ENCODE measurements around the gene OGFR. TPM values are rescaled to one million over a fixed set of nuclear protein-coding genes. Genes with fewer than 3 reads are reported as not detected.

OGFR gene
- total and polyA plus RNA-seq, 2 donors = 35.9 to 90.4 TPM

GRCh38 chr20:62778601-62779416 lies 25.8 kb upstream of the OGFR start:
- no peak overlapping the region for H3K4me3 ChIP-seq (ENCODE audit: low read length in 2 of 2)
- no peak for DNase-seq (ENCODE audit: low read depth in 6 of 9, low spot score in 9 of 9)
- peaks cover 0 to 14% of the 10 kb centered on the region in 2 donors for H3K9me3 ChIP-seq (ENCODE audit: control insufficient read depth in 2 of 2, insufficient read depth in 1 of 2, low read length in 1 of 2)
- WGBS = 86% methylated on average over 24 of the region's 24 CpGs
- H3K27me3 ChIP-seq (ENCODE audit: control insufficient read depth in 2 of 2, insufficient read depth in 1 of 2, low read length in 1 of 2) = no peaks in the 10 kb centered on the region
- peaks cover 5 to 31% of the 10 kb centered on the region in 2 donors for H3K4me1 ChIP-seq (ENCODE audit: control insufficient read depth in 2 of 2, insufficient read depth in 2 of 2, low read length in 2 of 2)
- no peak overlapping the region for H3K27ac ChIP-seq (ENCODE audit: low read depth in 1 of 2, low read length in 1 of 2)
- H3K36me3 ChIP-seq (ENCODE audit: control insufficient read depth in 2 of 2, insufficient read depth in 2 of 2, low read length in 1 of 2) = no peaks in the 10 kb centered on the region

- Histone ChIP-seq H3K27ac (ENCODE audit: low read depth in 1 of 2, low read length in 1 of 2) (no peak overlapping the region), H3K36me3 (ENCODE audit: control insufficient read depth in 2 of 2, insufficient read depth in 2 of 2, low read length in 1 of 2) (no peaks in the 10 kb centered on the region), H3K27me3 (ENCODE audit: control insufficient read depth in 2 of 2, insufficient read depth in 1 of 2, low read length in 1 of 2) (no peaks in the 10 kb centered on the region), H3K4me1 (ENCODE audit: control insufficient read depth in 2 of 2, insufficient read depth in 2 of 2, low read length in 2 of 2) (peaks cover 5 to 28% of the 10 kb centered on the region in 2 donors), H3K4me3 (ENCODE audit: low read length in 2 of 2) (no peak overlapping the region), H3K9me3 (ENCODE audit: control insufficient read depth in 2 of 2, insufficient read depth in 1 of 2, low read length in 1 of 2) (peaks cover 0 to 14% of the 10 kb centered on the region in 2 donors)
- DNase-seq (ENCODE audit: low read depth in 6 of 9, low spot score in 9 of 9) = no peak
- WGBS = 97% methylated on average over 7 of the region's 7 CpGs
These were observed 25.3 kb upstream of the OGFR start for GRCh38 chr20:62779417-62779685.

GRCh38 chr20:62780204-62780603 lies 24.4 kb upstream of the OGFR start:
- WGBS = 87% methylated on average over 20 of the region's 20 CpGs
- no peak for DNase-seq (ENCODE audit: low read depth in 6 of 9, low spot score in 9 of 9)

GRCh38 chr20:62780696-62781095 lies 23.9 kb upstream of the OGFR start:
- WGBS = 86% methylated on average over 17 of the region's 17 CpGs
- H3K4me1 ChIP-seq (ENCODE audit: control insufficient read depth in 2 of 2, insufficient read depth in 2 of 2, low read length in 2 of 2) = peaks cover 5 to 16% of the 10 kb centered on the region in 2 donors

More at GRCh38 chr20:62780204-62780603, 24.4 kb upstream of the OGFR start:
- Histone ChIP-seq H3K27ac (ENCODE audit: low read depth in 1 of 2, low read length in 1 of 2) (no peak overlapping the region), H3K27me3 (ENCODE audit: control insufficient read depth in 2 of 2, insufficient read depth in 1 of 2, low read length in 1 of 2) (no peaks in the 10 kb centered on the region), H3K4me3 (ENCODE audit: low read length in 2 of 2) (no peak overlapping the region), H3K4me1 (ENCODE audit: control insufficient read depth in 2 of 2, insufficient read depth in 2 of 2, low read length in 2 of 2) (peaks cover 5 to 19% of the 10 kb centered on the region in 2 donors), H3K36me3 (ENCODE audit: control insufficient read depth in 2 of 2, insufficient read depth in 2 of 2, low read length in 1 of 2) (no peaks in the 10 kb centered on the region), H3K9me3 (ENCODE audit: control insufficient read depth in 2 of 2, insufficient read depth in 1 of 2, low read length in 1 of 2) (peaks cover 0 to 14% of the 10 kb centered on the region in 2 donors)

GRCh38 chr20:62782149-62782892 lies 22.3 kb upstream of the OGFR start:
- Histone ChIP-seq H3K27ac (ENCODE audit: low read depth in 1 of 2, low read length in 1 of 2) (no peak overlapping the region), H3K27me3 (ENCODE audit: control insufficient read depth in 2 of 2, insufficient read depth in 1 of 2, low read length in 1 of 2) (no peaks in the 10 kb centered on the region)
- WGBS = 97% methylated on average over 18 of the region's 18 CpGs

More at GRCh38 chr20:62780696-62781095, 23.9 kb upstream of the OGFR start:
- DNase-seq (ENCODE audit: low read depth in 6 of 9, low spot score in 9 of 9) = no peak
- no peak overlapping the region for H3K4me3 ChIP-seq (ENCODE audit: low read length in 2 of 2)
- no peak overlapping the region for H3K27ac ChIP-seq (ENCODE audit: low read depth in 1 of 2, low read length in 1 of 2)
- H3K9me3 ChIP-seq (ENCODE audit: control insufficient read depth in 2 of 2, insufficient read depth in 1 of 2, low read length in 1 of 2) = peaks cover 0 to 14% of the 10 kb centered on the region in 2 donors
- H3K36me3 ChIP-seq (ENCODE audit: control insufficient read depth in 2 of 2, insufficient read depth in 2 of 2, low read length in 1 of 2) = no peaks in the 10 kb centered on the region
- no peaks in the 10 kb centered on the region for H3K27me3 ChIP-seq (ENCODE audit: control insufficient read depth in 2 of 2, insufficient read depth in 1 of 2, low read length in 1 of 2)

GRCh38 chr20:62782893-62783278 lies 21.7 kb upstream of the OGFR start:
- WGBS = 57% methylated on average over 9 of the region's 9 CpGs
- no peaks in the 10 kb centered on the region for H3K9me3 ChIP-seq (ENCODE audit: control insufficient read depth in 2 of 2, insufficient read depth in 1 of 2, low read length in 1 of 2)
- DNase-seq (ENCODE audit: low read depth in 6 of 9, low spot score in 9 of 9) = no peak
- no peak overlapping the region for H3K27ac ChIP-seq (ENCODE audit: low read depth in 1 of 2, low read length in 1 of 2)
- H3K4me1 ChIP-seq (ENCODE audit: control insufficient read depth in 2 of 2, insufficient read depth in 2 of 2, low read length in 2 of 2) = no peaks in the 10 kb centered on the region
- H3K4me3 ChIP-seq (ENCODE audit: low read length in 2 of 2) = no peak overlapping the region
- H3K27me3 ChIP-seq (ENCODE audit: control insufficient read depth in 2 of 2, insufficient read depth in 1 of 2, low read length in 1 of 2) = no peaks in the 10 kb centered on the region
- H3K36me3 ChIP-seq (ENCODE audit: control insufficient read depth in 2 of 2, insufficient read depth in 2 of 2, low read length in 1 of 2) = no peaks in the 10 kb centered on the region

More at GRCh38 chr20:62782149-62782892, 22.3 kb upstream of the OGFR start:
- H3K36me3 ChIP-seq (ENCODE audit: control insufficient read depth in 2 of 2, insufficient read depth in 2 of 2, low read length in 1 of 2) = no peaks in the 10 kb centered on the region
- H3K9me3 ChIP-seq (ENCODE audit: control insufficient read depth in 2 of 2, insufficient read depth in 1 of 2, low read length in 1 of 2) = peaks cover 0 to 2% of the 10 kb centered on the region in 2 donors
- no peak for DNase-seq (ENCODE audit: low read depth in 6 of 9, low spot score in 9 of 9)
- H3K4me1 ChIP-seq (ENCODE audit: control insufficient read depth in 2 of 2, insufficient read depth in 2 of 2, low read length in 2 of 2) = peaks cover 0 to 3% of the 10 kb centered on the region in 2 donors
- H3K4me3 ChIP-seq (ENCODE audit: low read length in 2 of 2) = no peak overlapping the region

- H3K36me3 ChIP-seq (ENCODE audit: control insufficient read depth in 2 of 2, insufficient read depth in 2 of 2, low read length in 1 of 2) = no peaks in the 10 kb centered on the region
- no peaks in the 10 kb centered on the region for H3K4me1 ChIP-seq (ENCODE audit: control insufficient read depth in 2 of 2, insufficient read depth in 2 of 2, low read length in 2 of 2)
- 96% methylated on average over 16 of the region's 16 CpGs for WGBS
- DNase-seq (ENCODE audit: low read depth in 6 of 9, low spot score in 9 of 9) = no peak
- no peak overlapping the region for H3K4me3 ChIP-seq (ENCODE audit: low read length in 2 of 2)
- no peak overlapping the region for H3K27ac ChIP-seq (ENCODE audit: low read depth in 1 of 2, low read length in 1 of 2)
- H3K27me3 ChIP-seq (ENCODE audit: control insufficient read depth in 2 of 2, insufficient read depth in 1 of 2, low read length in 1 of 2) = peaks cover 0 to 3% of the 10 kb centered on the region in 2 donors
- no peaks in the 10 kb centered on the region for H3K9me3 ChIP-seq (ENCODE audit: control insufficient read depth in 2 of 2, insufficient read depth in 1 of 2, low read length in 1 of 2)
These were observed 20.1 kb upstream of the OGFR start for GRCh38 chr20:62784497-62784896.

- peaks cover 0 to 3% of the 10 kb centered on the region in 2 donors for H3K27me3 ChIP-seq (ENCODE audit: control insufficient read depth in 2 of 2, insufficient read depth in 1 of 2, low read length in 1 of 2)
- no peaks in the 10 kb centered on the region for H3K36me3 ChIP-seq (ENCODE audit: control insufficient read depth in 2 of 2, insufficient read depth in 2 of 2, low read length in 1 of 2)
- no peak overlapping the region for H3K4me3 ChIP-seq (ENCODE audit: low read length in 2 of 2)
- no peak for DNase-seq (ENCODE audit: low read depth in 6 of 9, low spot score in 9 of 9)
- H3K4me1 ChIP-seq (ENCODE audit: control insufficient read depth in 2 of 2, insufficient read depth in 2 of 2, low read length in 2 of 2) = no peaks in the 10 kb centered on the region
- no peak overlapping the region for H3K27ac ChIP-seq (ENCODE audit: low read depth in 1 of 2, low read length in 1 of 2)
- H3K9me3 ChIP-seq (ENCODE audit: control insufficient read depth in 2 of 2, insufficient read depth in 1 of 2, low read length in 1 of 2) = no peaks in the 10 kb centered on the region
- 83% methylated on average over 11 of the region's 11 CpGs for WGBS
These were observed 19.2 kb upstream of the OGFR start for GRCh38 chr20:62785393-62785792.

GRCh38 chr20:62786157-62786556 lies 18.5 kb upstream of the OGFR start:
- no peak overlapping the region for H3K27ac ChIP-seq (ENCODE audit: low read depth in 1 of 2, low read length in 1 of 2)
- H3K9me3 ChIP-seq (ENCODE audit: control insufficient read depth in 2 of 2, insufficient read depth in 1 of 2, low read length in 1 of 2) = no peaks in the 10 kb centered on the region
- 92% methylated on average over 13 of the region's 13 CpGs for WGBS
- H3K27me3 ChIP-seq (ENCODE audit: control insufficient read depth in 2 of 2, insufficient read depth in 1 of 2, low read length in 1 of 2) = peaks cover 0 to 3% of the 10 kb centered on the region in 2 donors
- peaks cover 0 to 1% of the 10 kb centered on the region in 2 donors for H3K4me1 ChIP-seq (ENCODE audit: control insufficient read depth in 2 of 2, insufficient read depth in 2 of 2, low read length in 2 of 2)
- no peak for DNase-seq (ENCODE audit: low read depth in 6 of 9, low spot score in 9 of 9)
- H3K36me3 ChIP-seq (ENCODE audit: control insufficient read depth in 2 of 2, insufficient read depth in 2 of 2, low read length in 1 of 2) = no peaks in the 10 kb centered on the region
- no peak overlapping the region for H3K4me3 ChIP-seq (ENCODE audit: low read length in 2 of 2)

Data from thymus (tissue), 11 donors.